Measurements from ENCODE around the gene SIPA1L2.

Gene SIPA1L2

GRCh38 chr1:232626452-232626851, 3.5 kb downstream of the SIPA1L2 start:
- H3K9me3 Mint-ChIP-seq = no peaks in the 10 kb centered on the region
- H3K27ac Mint-ChIP-seq = no peak overlapping the region
- peaks cover 57% of the 10 kb centered on the region for H3K4me1 Mint-ChIP-seq
- H3K4me3 Mint-ChIP-seq = peak overlapping the region; percentile 43 to 98 (median 46)
- TF ChIP-seq, protein P1, sequence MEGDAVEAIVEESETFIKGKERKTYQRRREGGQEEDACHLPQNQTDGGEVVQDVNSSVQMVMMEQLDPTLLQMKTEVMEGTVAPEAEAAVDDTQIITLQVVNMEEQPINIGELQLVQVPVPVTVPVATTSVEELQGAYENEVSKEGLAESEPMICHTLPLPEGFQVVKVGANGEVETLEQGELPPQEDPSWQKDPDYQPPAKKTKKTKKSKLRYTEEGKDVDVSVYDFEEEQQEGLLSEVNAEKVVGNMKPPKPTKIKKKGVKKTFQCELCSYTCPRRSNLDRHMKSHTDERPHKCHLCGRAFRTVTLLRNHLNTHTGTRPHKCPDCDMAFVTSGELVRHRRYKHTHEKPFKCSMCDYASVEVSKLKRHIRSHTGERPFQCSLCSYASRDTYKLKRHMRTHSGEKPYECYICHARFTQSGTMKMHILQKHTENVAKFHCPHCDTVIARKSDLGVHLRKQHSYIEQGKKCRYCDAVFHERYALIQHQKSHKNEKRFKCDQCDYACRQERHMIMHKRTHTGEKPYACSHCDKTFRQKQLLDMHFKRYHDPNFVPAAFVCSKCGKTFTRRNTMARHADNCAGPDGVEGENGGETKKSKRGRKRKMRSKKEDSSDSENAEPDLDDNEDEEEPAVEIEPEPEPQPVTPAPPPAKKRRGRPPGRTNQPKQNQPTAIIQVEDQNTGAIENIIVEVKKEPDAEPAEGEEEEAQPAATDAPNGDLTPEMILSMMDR (IDR thresholded peaks at IDR 0.05; ENCODE audit: unreplicated experiment in 3 of 3) = no peak
- H3K36me3 Mint-ChIP-seq (ENCODE audit: low read depth) = no peaks in the 10 kb centered on the region
- peaks cover 10% of the 10 kb centered on the region for H3K27me3 Mint-ChIP-seq (ENCODE audit: low read depth)

DNA sequence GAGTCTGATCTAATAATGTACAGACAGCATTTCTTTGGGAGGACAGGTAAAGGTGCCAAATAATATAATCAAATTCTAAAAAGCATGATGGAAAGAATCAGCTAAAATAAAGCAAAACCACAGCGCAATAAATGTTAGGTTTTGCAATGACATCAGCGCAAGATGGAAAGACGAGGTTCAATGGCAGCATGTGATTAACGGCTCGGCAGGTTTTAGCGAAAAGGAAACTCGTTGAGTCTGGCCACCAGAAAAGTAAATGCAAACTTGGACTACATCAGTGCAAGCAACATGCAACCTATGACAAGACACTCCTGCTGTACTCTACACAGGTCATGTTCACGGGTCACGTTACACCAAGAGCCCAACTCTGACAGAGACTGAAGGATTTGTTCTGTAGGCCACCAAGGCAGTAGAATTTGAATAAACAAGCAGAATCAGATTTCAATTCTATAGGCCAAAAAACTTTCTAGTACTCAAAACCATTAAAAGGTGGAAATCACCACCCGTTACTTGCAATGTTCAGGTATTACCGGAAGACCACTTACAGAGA, 4.5 kb downstream of the SIPA1L2 start:
- Mint-ChIP-seq H3K27ac (peak overlapping the region in 1 of 3 experiments; percentile 6), H3K4me3 (peak overlapping the region; percentile 2 to 20 (median 7)), H3K27me3 (ENCODE audit: low read depth) (peaks cover 5% of the 10 kb centered on the region), H3K4me1 (peaks cover 68% of the 10 kb centered on the region), H3K9me3 (no peaks in the 10 kb centered on the region), H3K36me3 (ENCODE audit: low read depth) (no peaks in the 10 kb centered on the region)
- TF ChIP-seq, protein P1 (IDR thresholded peaks at IDR 0.05; ENCODE audit: unreplicated experiment in 3 of 3) = no peak

GRCh38 chr1:232624546-232625281, 5.2 kb downstream of the SIPA1L2 start:
- TF ChIP-seq, protein P1 (IDR thresholded peaks at IDR 0.05; ENCODE audit: unreplicated experiment in 3 of 3) = no peak
- peak overlapping the region in 2 of 3 experiments; percentile 2 to 20 for H3K4me3 Mint-ChIP-seq
- peaks cover 5% of the 10 kb centered on the region for H3K27me3 Mint-ChIP-seq (ENCODE audit: low read depth)
- peak overlapping the region in 1 of 3 experiments; percentile 48 for H3K27ac Mint-ChIP-seq
- H3K4me1 Mint-ChIP-seq = peaks cover 73% of the 10 kb centered on the region
- no peaks in the 10 kb centered on the region for H3K36me3 Mint-ChIP-seq (ENCODE audit: low read depth)
- no peaks in the 10 kb centered on the region for H3K9me3 Mint-ChIP-seq

- Mint-ChIP-seq H3K27ac (no peak overlapping the region), H3K4me1 (peaks cover 73% of the 10 kb centered on the region), H3K36me3 (ENCODE audit: low read depth) (no peaks in the 10 kb centered on the region), H3K9me3 (no peaks in the 10 kb centered on the region), H3K4me3 (no peak overlapping the region), H3K27me3 (ENCODE audit: low read depth) (no peaks in the 10 kb centered on the region)
- TF ChIP-seq, protein P1 (IDR thresholded peaks at IDR 0.05; ENCODE audit: unreplicated experiment in 3 of 3) = no peak
Observed at GRCh38 chr1:232622981-232623380, 7.0 kb downstream of the SIPA1L2 start.

- Mint-ChIP-seq H3K9me3 (no peaks in the 10 kb centered on the region), H3K27ac (peak overlapping the region in 1 of 3 experiments; percentile 53), H3K36me3 (ENCODE audit: low read depth) (peaks cover 4% of the 10 kb centered on the region), H3K4me1 (peaks cover 72% of the 10 kb centered on the region), H3K27me3 (ENCODE audit: low read depth) (no peaks in the 10 kb centered on the region), H3K4me3 (no peak overlapping the region)
- TF ChIP-seq, protein P1 (IDR thresholded peaks at IDR 0.05; ENCODE audit: unreplicated experiment in 3 of 3) = no peak
Observed at GRCh38 chr1:232622378-232622777, 7.6 kb downstream of the SIPA1L2 start.

All from nephron (organoid).